ENCODE data around the gene RYR2. TPM values are rescaled to one million over a fixed set of nuclear protein-coding genes. Genes with fewer than 3 reads are reported as not detected.

RYR2 gene
- total RNA-seq, 6 donors from 2014 or later: 1.8 to 23.0 (median 3.7) TPM

DNA sequence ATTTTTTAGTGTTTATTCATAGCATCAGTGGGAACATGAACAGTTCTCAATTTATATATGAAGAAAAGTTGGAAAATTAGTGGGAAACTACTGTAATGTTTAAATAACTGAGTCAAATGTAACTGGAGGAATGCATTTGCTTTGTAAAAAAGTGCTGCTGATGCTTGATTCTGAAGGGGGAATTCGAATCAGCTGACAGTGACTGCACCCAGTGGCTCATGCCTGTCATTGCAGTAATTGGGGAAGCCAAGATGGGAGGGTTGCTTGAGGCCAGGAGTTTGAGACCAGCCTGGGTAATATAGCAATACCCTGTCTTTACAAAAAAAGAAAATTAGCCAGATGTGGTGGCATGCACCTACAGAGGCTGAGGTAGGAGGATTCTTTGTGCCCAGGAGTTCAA, 450.4 kb downstream of the RYR2 start:
- Histone ChIP-seq H3K36me3 (no peaks in the 10 kb centered on the region), H3K4me3 (no peak overlapping the region), H3K9me3 (no peaks in the 10 kb centered on the region), H3K27me3 (no peaks in the 10 kb centered on the region), H3K27ac (no peak overlapping the region), H3K4me1 (no peaks in the 10 kb centered on the region)
- WGBS, 2 donors: 32 to 43% methylated on average over 1 of the region's 1 CpG
- no peak for DNase-seq
- TF ChIP-seq POLR2A (IDR thresholded peaks at IDR 0.05) (no peak), POLR2AphosphoS5 (IDR thresholded peaks at IDR 0.05) (no peak), EP300 (IDR thresholded peaks at IDR 0.05) (no peak), CTCF (IDR thresholded peaks at IDR 0.05) (no peak)
- no peak for ATAC-seq (ENCODE audit: low FRiP score in 2 of 2)

GRCh38 chr1:237500566-237500965, 458.6 kb downstream of the RYR2 start:
- 74 to 75% methylated on average over 6 of the region's 6 CpGs for WGBS, 2 donors
- ATAC-seq (ENCODE audit: low FRiP score in 2 of 2) (no peak), DNase-seq (no peak)
- Histone ChIP-seq H3K9me3 (no peaks in the 10 kb centered on the region), H3K27ac (no peak overlapping the region), H3K4me1 (no peaks in the 10 kb centered on the region), H3K27me3 (no peaks in the 10 kb centered on the region), H3K36me3 (no peaks in the 10 kb centered on the region), H3K4me3 (no peak overlapping the region)
- TF ChIP-seq EP300 (IDR thresholded peaks at IDR 0.05) (no peak), CTCF (IDR thresholded peaks at IDR 0.05) (no peak), POLR2A (IDR thresholded peaks at IDR 0.05) (no peak), POLR2AphosphoS5 (IDR thresholded peaks at IDR 0.05) (no peak)

GRCh38 chr1:237503292-237503691, 461.3 kb downstream of the RYR2 start:
- DNase-seq (no peak), ATAC-seq (ENCODE audit: low FRiP score in 2 of 2) (no peak)
- Histone ChIP-seq H3K27ac (no peak overlapping the region), H3K27me3 (no peaks in the 10 kb centered on the region), H3K36me3 (no peaks in the 10 kb centered on the region), H3K9me3 (no peaks in the 10 kb centered on the region), H3K4me3 (no peak overlapping the region), H3K4me1 (no peaks in the 10 kb centered on the region)
- TF ChIP-seq CTCF (IDR thresholded peaks at IDR 0.05) (no peak), EP300 (IDR thresholded peaks at IDR 0.05) (no peak), POLR2A (IDR thresholded peaks at IDR 0.05) (no peak), POLR2AphosphoS5 (IDR thresholded peaks at IDR 0.05) (no peak)
- WGBS, 2 donors: 77 to 89% methylated on average over 8 of the region's 8 CpGs

GRCh38 chr1:237507005-237507404, 465.0 kb downstream of the RYR2 start:
- no peak for TF ChIP-seq EP300 (IDR thresholded peaks at IDR 0.05)
- TF ChIP-seq POLR2A (IDR thresholded peaks at IDR 0.05): no peak
- no peak for TF ChIP-seq POLR2AphosphoS5 (IDR thresholded peaks at IDR 0.05)
- TF ChIP-seq CTCF (IDR thresholded peaks at IDR 0.05): no peak
- no peaks in the 10 kb centered on the region for H3K27me3 ChIP-seq
- no peak overlapping the region for H3K27ac ChIP-seq
- no peaks in the 10 kb centered on the region for H3K9me3 ChIP-seq
- no peak overlapping the region for H3K4me3 ChIP-seq
- DNase-seq (no peak), ATAC-seq (ENCODE audit: low FRiP score in 2 of 2) (no peak)
- 83 to 84% methylated on average over 2 of the region's 2 CpGs for WGBS, 2 donors
- no peaks in the 10 kb centered on the region for H3K36me3 ChIP-seq
- H3K4me1 ChIP-seq: no peaks in the 10 kb centered on the region

GRCh38 chr1:237509748-237510147, 467.8 kb downstream of the RYR2 start:
- Histone ChIP-seq H3K27me3 (no peaks in the 10 kb centered on the region), H3K9me3 (no peaks in the 10 kb centered on the region), H3K4me3 (no peak overlapping the region), H3K4me1 (no peaks in the 10 kb centered on the region), H3K27ac (no peak overlapping the region), H3K36me3 (no peaks in the 10 kb centered on the region)
- 78 to 85% methylated on average over 2 of the region's 2 CpGs for WGBS, 2 donors
- DNase-seq (no peak), ATAC-seq (ENCODE audit: low FRiP score in 2 of 2) (no peak)
- TF ChIP-seq POLR2A (IDR thresholded peaks at IDR 0.05) (no peak), CTCF (IDR thresholded peaks at IDR 0.05) (no peak), EP300 (IDR thresholded peaks at IDR 0.05) (no peak), POLR2AphosphoS5 (IDR thresholded peaks at IDR 0.05) (no peak)
